Mesenteric fat pad (tissue), 1 donor: Measurements from ENCODE around the gene DCAF7. TPM values are rescaled to one million over a fixed set of nuclear protein-coding genes. Genes with fewer than 3 reads are reported as not detected.

ENCODE experiments used
- DNase-seq: peaks from one replicate; pipeline ENCODE4 v3.0.0-alpha.2; 2020; ENCODE audit warnings: low spot score
- long read RNA-seq: library from polyadenylated mRNA; unstranded; transcript quantifications from one replicate; pipeline ENCODE4 v2.0.0, GENCODE V29; 2020
- total RNA-seq: library from RNA; stranded (reverse); fragmentation: NEBNext Ultra II Directional; extraction: Animal tissue kit (Norgen Biotek cat#: 25700); gene quantifications from one replicate; pipeline ENCODE4 v1.2.1, GENCODE V29; 2021
- donor health status: DM: yes; HTN: yes; CAD: no.

Gene DCAF7
- total RNA-seq: 49.6 TPM
- long read RNA-seq, full-length matches to known transcripts: 74 of 112 reads
- long read RNA-seq, partial matches to known transcripts: 5 of 112 reads
- long read RNA-seq, other reads (novel, unspliced or antisense): 33 of 112 reads

DNA sequence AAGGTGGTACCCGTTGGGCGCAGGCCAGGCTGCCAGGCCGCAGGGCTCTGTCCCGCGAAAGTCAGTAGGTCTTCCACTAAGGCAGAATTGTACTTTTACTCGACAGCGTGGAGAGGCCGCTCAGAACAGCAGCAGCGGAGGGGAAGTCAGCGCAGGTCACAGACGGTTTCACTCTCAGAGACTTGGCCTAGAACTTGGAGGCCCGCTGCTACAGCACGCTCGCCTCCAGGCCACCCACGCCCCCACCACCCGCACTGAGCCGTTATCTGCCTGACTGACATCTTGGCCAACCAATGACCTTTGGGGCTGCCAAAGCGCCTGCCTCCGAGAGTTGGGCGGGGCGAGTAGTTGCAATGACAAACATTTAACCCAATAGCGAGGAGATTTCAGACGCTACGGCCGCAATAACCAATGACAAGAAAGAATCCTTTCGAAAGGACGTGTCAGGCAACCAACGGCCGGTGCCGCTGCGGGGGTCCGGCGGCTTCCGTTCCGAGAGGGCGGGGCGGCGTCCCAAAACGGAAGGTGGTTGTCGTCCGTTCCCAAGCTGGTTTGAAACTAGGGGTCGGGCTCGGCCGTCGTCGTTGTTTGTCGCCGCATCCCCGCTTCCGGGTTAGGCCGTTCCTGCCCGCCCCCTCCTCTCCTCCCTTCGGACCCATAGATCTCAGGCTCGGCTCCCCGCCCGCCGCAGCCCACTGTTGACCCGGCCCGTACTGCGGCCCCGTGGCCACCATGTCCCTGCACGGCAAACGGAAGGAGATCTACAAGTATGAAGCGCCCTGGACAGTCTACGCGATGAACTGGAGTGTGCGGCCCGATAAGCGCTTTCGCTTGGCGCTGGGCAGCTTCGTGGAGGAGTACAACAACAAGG lies at the start of gene DCAF7:
TSS of gene DCAF7 (plus strand) at position 532 of the 871 bp plus-strand sequence. CDS start at position 733, 201 bp downstream.
- peak; percentile 99 for DNase-seq

DNA sequence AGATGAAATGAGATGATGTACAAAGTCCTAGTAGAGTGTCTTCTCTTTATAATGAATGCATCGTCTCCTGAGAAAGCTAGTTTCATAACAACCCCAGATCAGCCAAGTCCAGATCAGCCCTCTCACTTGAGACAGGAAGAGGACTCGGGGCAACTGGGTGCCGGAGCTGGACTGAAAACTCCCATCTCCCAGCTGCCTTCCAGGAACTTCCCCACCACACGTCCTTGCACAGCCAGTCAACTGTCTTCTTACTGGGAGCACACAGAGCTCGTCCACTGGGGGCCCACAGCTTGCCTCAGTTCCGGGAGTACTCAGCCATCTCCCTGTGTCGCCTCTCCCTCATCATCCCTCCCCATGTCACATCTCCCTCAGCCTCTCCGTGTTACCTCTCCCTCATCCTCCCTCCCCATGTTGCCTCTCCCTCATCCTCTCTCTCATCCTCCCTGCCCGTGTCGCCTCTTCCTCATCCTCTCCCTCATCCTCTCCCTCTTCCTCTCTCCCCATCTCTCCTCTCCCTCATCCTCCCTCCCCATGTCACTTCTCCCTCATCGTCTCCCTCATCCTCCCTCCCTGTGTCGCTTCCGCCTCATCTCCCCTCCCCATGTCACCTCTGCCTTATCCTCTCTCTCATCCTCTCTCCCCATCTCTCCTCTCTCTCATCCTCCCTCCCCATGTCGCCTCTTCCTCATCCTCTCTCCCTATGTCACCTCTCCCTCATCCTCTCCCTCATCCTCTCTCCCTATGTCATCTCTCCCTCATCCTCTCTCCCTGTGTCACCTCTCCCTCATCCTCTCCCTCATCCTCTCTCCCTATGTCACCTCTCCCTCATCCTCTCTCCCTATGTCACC lies 49.5 kb upstream of the DCAF7 start:
- no peak for DNase-seq

GRCh38 chr17:63503341-63503705 lies 47.0 kb upstream of the DCAF7 start:
- DNase-seq: no peak

- no peak for DNase-seq
Observed at GRCh38 chr17:63504261-63504660, 46.0 kb upstream of the DCAF7 start.

GRCh38 chr17:63505341-63505740 lies 44.9 kb upstream of the DCAF7 start:
- DNase-seq: no peak

DNA sequence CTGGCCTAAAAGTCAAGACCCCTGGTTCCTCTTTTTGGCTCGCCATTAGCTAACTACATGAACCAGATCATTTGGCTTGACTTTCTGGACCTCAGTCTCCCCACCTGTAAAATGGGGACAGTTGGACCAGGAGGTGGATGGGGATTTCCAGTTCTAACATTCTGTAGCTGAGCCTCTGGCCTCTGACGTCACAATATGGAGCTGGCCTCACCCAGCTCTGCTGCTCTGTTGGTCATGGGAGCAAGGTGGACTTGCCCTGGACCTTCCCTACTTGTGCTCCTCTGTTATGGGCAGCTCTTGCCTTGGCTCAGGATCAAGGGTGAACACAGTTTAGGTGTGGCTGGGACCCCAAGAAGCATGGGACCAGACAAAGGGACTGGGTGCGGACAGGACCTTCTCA lies 43.6 kb upstream of the DCAF7 start:
- no peak for DNase-seq

DNA sequence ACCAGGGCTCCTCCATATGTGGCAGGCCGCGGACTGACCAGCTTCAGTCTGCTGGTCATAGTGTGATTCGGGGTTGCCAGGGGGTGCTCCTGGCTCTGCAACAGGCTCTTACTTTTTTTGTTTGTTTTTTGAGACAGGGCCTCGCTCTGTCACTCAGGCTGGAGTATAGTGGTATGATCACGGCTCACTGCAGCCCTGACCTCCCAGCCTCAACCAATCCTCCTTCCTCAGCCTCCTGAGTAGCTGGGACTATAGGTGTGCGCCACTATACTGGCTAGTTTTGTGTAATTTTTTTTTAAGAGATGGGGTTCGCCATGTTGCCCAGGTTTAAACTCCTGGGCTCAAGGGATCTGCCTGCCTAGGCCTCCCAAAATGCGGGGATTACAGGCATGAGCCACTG lies 38.9 kb upstream of the DCAF7 start:
- DNase-seq: no peak

GRCh38 chr17:63512388-63512787 lies 37.9 kb upstream of the DCAF7 start:
- DNase-seq: no peak

DNA sequence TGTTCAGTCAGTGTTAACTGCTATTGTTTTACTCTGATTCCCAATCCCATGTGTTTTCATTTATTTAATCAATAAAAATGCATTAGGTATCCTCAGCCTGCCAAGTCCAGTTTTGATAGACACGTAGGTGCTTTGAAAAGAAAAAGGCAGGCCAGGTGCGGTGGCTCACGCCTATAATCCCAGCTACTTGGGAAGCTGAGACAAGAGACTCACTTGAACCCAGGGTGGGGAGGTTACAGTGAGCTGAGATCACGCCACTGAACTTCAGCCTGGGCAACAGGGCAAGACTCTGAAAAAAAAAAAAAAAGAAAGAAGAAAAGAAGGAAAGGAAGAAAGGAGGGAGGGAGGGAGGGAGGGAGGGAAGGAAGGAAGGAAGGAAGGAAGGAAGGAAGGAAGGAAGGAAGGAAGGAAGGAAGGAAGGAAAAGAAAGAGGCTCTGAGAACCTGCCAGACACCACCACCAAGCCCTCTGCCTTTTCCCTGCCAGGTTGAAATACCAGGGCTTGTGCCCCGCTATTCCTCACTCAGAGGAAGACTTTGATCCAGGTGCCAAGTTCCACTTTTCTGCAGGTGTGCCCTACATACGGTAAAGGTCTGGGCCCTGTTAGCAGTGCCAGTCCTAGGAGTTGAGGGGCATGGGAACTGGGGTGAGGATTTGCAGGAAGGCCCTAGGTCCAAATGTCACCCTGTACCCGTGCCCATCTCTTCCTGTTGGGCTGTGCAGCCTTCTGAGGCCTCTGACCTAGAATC lies 37.2 kb upstream of the DCAF7 start:
- no peak for DNase-seq

- DNase-seq: no peak
Observed at GRCh38 chr17:63514477-63514876, 35.8 kb upstream of the DCAF7 start.

GRCh38 chr17:63514974-63515373 lies 35.3 kb upstream of the DCAF7 start:
- DNase-seq: no peak

DNA sequence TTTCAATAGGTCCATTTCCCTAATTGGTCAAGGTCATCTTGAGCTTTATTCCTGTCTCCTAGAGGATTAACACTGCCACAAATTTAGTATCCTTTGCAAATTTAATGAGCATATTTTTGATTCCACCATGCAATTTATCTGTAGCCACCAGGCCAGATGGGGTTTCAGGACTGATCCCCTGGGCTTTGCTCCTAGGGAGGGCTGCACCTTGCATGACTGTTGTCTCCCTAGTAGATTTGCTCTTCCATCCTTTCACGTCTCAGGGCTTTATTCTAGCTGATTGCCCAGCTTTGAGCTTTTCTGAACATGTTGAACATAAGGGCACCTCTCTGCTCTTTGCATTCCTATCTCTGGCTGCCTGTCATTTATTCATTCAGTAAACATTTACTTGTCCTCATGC lies 34.9 kb upstream of the DCAF7 start:
- DNase-seq: no peak

- DNase-seq: no peak
Observed at GRCh38 chr17:63516910-63517824, 33.1 kb upstream of the DCAF7 start.

DNA sequence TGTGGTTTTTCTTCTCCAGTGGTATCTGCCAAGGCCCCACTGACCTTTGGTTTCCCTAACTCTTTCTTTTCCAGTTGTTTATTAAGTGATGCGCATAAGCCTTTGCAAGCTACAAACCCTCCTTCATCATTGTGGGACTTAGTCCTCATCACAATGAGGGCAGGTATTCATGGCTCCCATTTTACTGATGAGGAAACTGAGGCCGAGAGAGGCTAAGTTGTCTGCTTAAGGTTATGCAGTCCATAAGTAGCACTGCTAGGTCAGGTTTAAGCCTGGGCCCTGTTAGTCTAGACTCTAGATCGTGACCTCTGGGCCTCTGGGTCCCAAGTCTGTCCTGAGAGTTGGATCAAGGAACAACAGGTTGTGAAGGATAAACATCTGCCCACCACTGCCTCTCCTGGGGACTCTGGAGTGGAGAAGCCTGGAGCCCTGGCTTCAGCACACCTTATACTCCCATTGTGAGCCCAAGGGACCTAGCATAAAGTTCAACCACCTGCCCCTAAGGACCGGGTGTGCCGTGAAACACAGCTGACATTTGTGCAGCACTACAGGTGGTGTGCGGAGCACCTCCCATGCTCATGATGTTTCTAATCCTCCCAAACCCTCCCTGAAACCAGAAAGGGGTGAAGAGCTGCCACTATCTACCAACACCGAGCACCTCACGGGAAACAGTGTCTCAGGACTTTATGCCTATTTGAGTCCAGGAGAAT lies 32.3 kb upstream of the DCAF7 start:
- DNase-seq: no peak

DNA sequence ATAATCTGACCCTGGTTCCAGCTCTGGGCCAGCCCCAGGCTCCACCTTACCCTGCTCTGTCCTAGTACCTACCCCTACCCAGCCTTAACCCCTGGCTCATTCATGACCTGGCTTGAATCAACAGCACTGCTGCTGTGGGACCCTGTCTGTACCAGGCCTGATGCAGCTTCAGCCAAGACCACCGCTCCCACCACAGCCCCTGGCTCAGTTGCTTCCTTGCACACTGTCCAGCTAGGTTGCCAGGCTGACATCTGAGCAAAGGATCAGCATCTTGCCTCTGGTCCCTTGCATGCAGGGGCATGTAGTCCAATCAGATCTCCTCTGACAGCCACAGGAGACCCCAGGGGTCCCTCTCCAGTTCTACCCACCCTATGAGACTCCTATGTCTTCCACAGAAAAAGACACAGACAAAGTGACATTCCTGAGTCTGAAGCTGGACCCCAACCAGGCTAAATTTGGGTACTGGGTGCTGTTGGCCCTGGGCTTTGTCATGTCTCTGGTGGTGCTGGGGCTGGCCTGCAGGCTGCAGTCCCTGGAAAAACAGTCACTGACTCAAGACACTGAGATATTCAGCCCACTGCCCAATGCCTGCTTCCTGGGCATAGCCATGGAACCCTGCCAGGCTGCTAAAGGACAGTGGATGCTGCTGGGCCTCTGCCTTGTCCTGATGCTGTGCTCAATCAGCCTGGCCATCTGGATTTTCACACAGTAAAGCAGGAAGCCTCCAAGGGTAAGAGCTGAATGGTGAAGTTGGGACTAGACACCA lies 31.0 kb upstream of the DCAF7 start:
- DNase-seq: no peak

DNA sequence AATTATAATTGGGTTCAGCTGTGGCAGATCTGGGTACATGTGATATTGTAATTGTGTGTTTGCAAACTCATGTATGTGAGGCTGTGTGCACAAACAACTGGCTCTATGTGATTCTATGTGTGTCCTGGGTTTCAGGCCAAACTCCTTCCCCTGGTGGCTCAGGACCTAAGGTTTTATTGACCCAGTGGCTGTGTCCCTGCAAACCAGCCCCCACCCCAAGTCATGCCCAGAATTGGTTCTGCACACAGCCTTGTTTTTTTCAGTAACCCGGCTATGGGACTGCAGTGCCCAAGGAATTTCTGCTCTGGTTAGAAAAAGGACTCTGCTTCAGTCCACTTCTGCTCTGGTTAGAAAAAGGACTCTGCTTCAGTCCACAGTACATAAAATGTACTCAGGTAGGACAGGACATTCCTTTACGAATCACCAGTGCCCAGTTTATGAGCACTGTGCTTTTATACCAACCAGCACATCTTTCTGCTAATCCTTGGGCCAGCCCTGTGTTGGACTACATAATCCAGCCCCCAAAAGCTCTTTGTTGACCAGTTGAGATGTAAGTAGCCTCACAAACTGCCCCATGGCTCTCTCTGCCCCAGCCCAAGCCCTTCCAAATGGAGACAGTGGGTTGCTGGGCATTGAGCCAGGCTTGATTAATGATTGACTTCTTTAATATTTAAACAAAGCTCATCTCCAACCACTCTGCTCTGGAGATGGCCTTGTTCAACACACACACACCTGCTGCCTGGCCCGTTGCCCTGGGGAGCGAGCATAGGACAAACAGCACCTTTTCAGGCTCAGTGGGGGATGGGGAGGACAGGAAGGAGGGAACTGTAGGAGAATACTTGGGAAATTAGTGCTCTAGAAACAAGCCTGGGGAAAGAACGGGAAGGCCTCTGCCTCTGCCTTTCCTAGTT lies 30.1 kb upstream of the DCAF7 start:
- DNase-seq: no peak

- DNase-seq: no peak
Observed at GRCh38 chr17:63523253-63523855, 26.9 kb upstream of the DCAF7 start, which contains the start of gene KCNH6. Gene KCNH6, plus strand, starts transcription at chr17:63523358. Its CDS starts 56 bp downstream, at chr17:63523414.
